Keratinocyte (primary cell): Measurements from ENCODE around the gene IRAK2. TPM values are rescaled to one million over a fixed set of nuclear protein-coding genes. Genes with fewer than 3 reads are reported as not detected.

ENCODE experiments used
- DNase-seq: peaks from one replicate; pipeline ENCODE4 v3.0.0-alpha.2; 2011; ENCODE audit warnings: low read depth, missing footprints, low spot score
- FAIRE-seq: peaks from 2 replicates; lab custom pipeline; 2011; peaks lifted over from hg19 to GRCh38; lab: Jason Lieb, UNC
- H2AFZ ChIP-seq: 2 replicates; pipeline ENCODE4 v1.6.0; 2012; ENCODE audit warnings: low read length, control low read depth, inconsistent platforms; ENCODE audit not compliant: control insufficient read depth
- H3K27ac ChIP-seq: 2 replicates; pipeline ENCODE4 v1.5.1; 2011; ENCODE audit warnings: low read length; ENCODE audit not compliant: control insufficient read depth, insufficient read depth
- H3K27me3 ChIP-seq: 3 replicates; pipeline ENCODE4 v1.6.0; 2011; ENCODE audit warnings: low read length; ENCODE audit not compliant: control insufficient read depth, insufficient read depth; ENCODE audit errors: extremely low read depth
- H3K36me3 ChIP-seq, 2 experiments: 2 replicates in 1 of 2; 3 replicates in 1 of 2; pipeline ENCODE4 v1.5.1; 2011; ENCODE audit warnings: low read length in 2 of 2, mild to moderate bottlenecking in 1 of 2; ENCODE audit not compliant: control insufficient read depth in 2 of 2, insufficient read depth in 2 of 2; ENCODE audit errors: extremely low read depth in 1 of 2
- H3K4me1 ChIP-seq: 3 replicates; pipeline ENCODE4 v1.5.1; 2011; ENCODE audit warnings: low read length; ENCODE audit not compliant: control insufficient read depth, insufficient read depth; ENCODE audit errors: extremely low read depth
- H3K4me2 ChIP-seq: 3 replicates; pipeline ENCODE4 v1.6.0; 2011; ENCODE audit warnings: low read depth, low read length; ENCODE audit not compliant: control insufficient read depth, insufficient read depth; ENCODE audit errors: extremely low read depth
- H3K4me3 ChIP-seq, 3 experiments: fragments of 200-600 bp in 1 of 3; sonication (generic) in 1 of 3; 2 replicates in 2 of 3; 3 replicates in 1 of 3; pipeline ENCODE4 v1.5.1; 2011 to 2016; ENCODE audit warnings: low read length in 3 of 3, mild to moderate bottlenecking in 3 of 3, control low read depth in 2 of 3, inconsistent platforms in 1 of 3, low read depth in 1 of 3, mixed read lengths in 1 of 3, mixed run types in 1 of 3, moderate library complexity in 1 of 3; ENCODE audit not compliant: control insufficient read depth in 2 of 3, insufficient read depth in 2 of 3; ENCODE audit errors: extremely low read depth in 1 of 3
- H3K79me2 ChIP-seq: 2 replicates; pipeline ENCODE4 v1.6.0; 2012; ENCODE audit warnings: low read length; ENCODE audit not compliant: control insufficient read depth, insufficient read depth
- H3K9ac ChIP-seq: 3 replicates; pipeline ENCODE4 v1.6.0; 2011; ENCODE audit warnings: low read length; ENCODE audit not compliant: control insufficient read depth, insufficient read depth; ENCODE audit errors: extremely low read depth
- H3K9me1 ChIP-seq: 3 replicates; pipeline ENCODE4 v1.6.0; 2011; ENCODE audit warnings: low read length; ENCODE audit not compliant: control insufficient read depth, insufficient read depth; ENCODE audit errors: extremely low read depth
- H3K9me3 ChIP-seq: 2 replicates; pipeline ENCODE4 v1.5.1; 2012; ENCODE audit warnings: low read depth, low read length; ENCODE audit not compliant: control insufficient read depth
- H4K20me1 ChIP-seq: 3 replicates; pipeline ENCODE4 v1.6.0; 2011; ENCODE audit warnings: low read length; ENCODE audit not compliant: control insufficient read depth, insufficient read depth; ENCODE audit errors: extremely low read depth
- CTCF ChIP-seq, 3 experiments: IDR thresholded peaks in 1 of 3; conservative IDR thresholded peaks in 1 of 3; optimal IDR thresholded peaks in 1 of 3; 2 replicates in 2 of 3; 3 replicates in 1 of 3; pipeline versions ENCODE3 to v1.5.1; 2011; ENCODE audit warnings: low read length in 3 of 3, mild to moderate bottlenecking in 3 of 3, moderate library complexity in 2 of 3, control low read depth in 1 of 3, inconsistent platforms in 1 of 3; ENCODE audit not compliant: insufficient read depth in 2 of 3; ENCODE audit errors: extremely low read depth in 1 of 3
- EZH2 ChIP-seq: IDR thresholded peaks from one replicate; pipeline ENCODE4 v1.6.1; 2012; ENCODE audit warnings: inconsistent platforms, mild to moderate bottlenecking, low read length, moderate library complexity
- dilution Hi-C: fragments of 300-500 bp; cut with MboI; formaldehyde crosslinking; loops from one replicate; pipeline ENCODE4 v1.7.0; 2020; ENCODE audit warnings: low sequenced_read_pairs; ENCODE audit not compliant: extremely low pct_ligation_motif_present
- polyA plus RNA-seq, 5 experiments: library from polyadenylated mRNA; depleted of rRNA in 3 of 5; stranded (reverse) in 3 of 5; stranded (forward) in 1 of 5; unstranded in 1 of 5; fragments of >200 nt; gene quantifications; 1 replicate in 1 of 5; 2 replicates in 3 of 5; 3 replicates in 1 of 5; pipeline versions ENCODE4 v1.2.1 to v1.2.3, GENCODE V29; 2011 to 2012; ENCODE audit warnings: missing spikeins in 2 of 5, low read depth in 1 of 5, low replicate concordance in 1 of 5

IRAK2 gene
- polyA plus RNA-seq, 1 donor (not counting 4 experiments of a cell fraction or from before 2014, with no cell fraction given) = 3.5 TPM

GRCh38 chr3:10195366-10196089, 30.8 kb downstream of the IRAK2 start:
- peak overlapping the region; percentile 74 for H3K4me2 ChIP-seq
- DNase-seq = no peak

GRCh38 chr3:10196389-10197052, 31.8 kb downstream of the IRAK2 start:
- Histone ChIP-seq H3K9me3 (no peaks in the 10 kb centered on the region), H3K79me2 (no peaks in the 10 kb centered on the region), H2AFZ (no peak overlapping the region), H3K9ac (peak overlapping the region; percentile 12), H4K20me1 (no peaks in the 10 kb centered on the region), H3K27ac (peak overlapping the region; percentile 61), H3K4me1 (peaks cover 62% of the 10 kb centered on the region), H3K4me3 (no peak overlapping the region), H3K4me2 (no peak overlapping the region), H3K9me1 (peaks cover 6% of the 10 kb centered on the region), H3K36me3 (peaks cover 0 to 4% of the 10 kb centered on the region in 2 experiments), H3K27me3 (no peaks in the 10 kb centered on the region)
- no peak for TF ChIP-seq EZH2
- TF ChIP-seq CTCF (optimal IDR thresholded peaks at IDR 0.05 in 1 of 3, IDR thresholded peaks at IDR 0.05 in 1 of 3, conservative IDR thresholded peaks at IDR 0.05 in 1 of 3; ENCODE audit: extremely low read depth in 1 of 3, insufficient read depth in 2 of 3, low read length in 3 of 3) = no peak
- no peak for FAIRE-seq
- DNase-seq = no peak
- dilution Hi-C loops = no loop called here

More at GRCh38 chr3:10195366-10196089, 30.8 kb downstream of the IRAK2 start:
- FAIRE-seq = no peak
- dilution Hi-C loops = no loop called here
- Histone ChIP-seq H3K27ac (peak overlapping the region; percentile 94), H3K79me2 (no peaks in the 10 kb centered on the region), H3K9me3 (no peaks in the 10 kb centered on the region), H2AFZ (no peak overlapping the region), H4K20me1 (no peaks in the 10 kb centered on the region), H3K4me1 (peaks cover 70% of the 10 kb centered on the region), H3K9ac (peak overlapping the region; percentile 82), H3K36me3 (no peaks in the 10 kb centered on the region), H3K27me3 (no peaks in the 10 kb centered on the region), H3K9me1 (peaks cover 6% of the 10 kb centered on the region), H3K4me3 (no peak overlapping the region)
- TF ChIP-seq CTCF (optimal IDR thresholded peaks at IDR 0.05 in 1 of 3, IDR thresholded peaks at IDR 0.05 in 1 of 3, conservative IDR thresholded peaks at IDR 0.05 in 1 of 3; ENCODE audit: extremely low read depth in 1 of 3, insufficient read depth in 2 of 3, low read length in 3 of 3) = no peak
- TF ChIP-seq EZH2 = no peak
